Measurements from ENCODE around the gene UBA7.
"Not testable (repeated sequence)": the region's sequence is repeated elsewhere in the genome, so short reads cannot be mapped to it uniquely, and the experiment has no call there.

The UBA7 gene

GRCh38 chr3:49804141-49805041 lies 9.4 kb downstream of the UBA7 start:
- no peak for DNase-seq

GRCh38 chr3:49803465-49804140 lies 10.2 kb downstream of the UBA7 start:
- DNase-seq: no peak

- DNase-seq: peak; percentile 59 to 75
Measured at GRCh38 chr3:49802719-49803464, 10.9 kb downstream of the UBA7 start, which contains the start of gene INKA1. Gene INKA1 (plus strand): TSS chr3:49803261. CDS start chr3:49803393, 132 bp downstream.

- DNase-seq: no peak
Measured at GRCh38 chr3:49801160-49801559, 12.6 kb downstream of the UBA7 start.

- no peak for DNase-seq
Measured at GRCh38 chr3:49799761-49800160, 14.0 kb downstream of the UBA7 start, which contains the start of gene CDHR4. Gene CDHR4 (minus strand): TSS chr3:49799873. CDS start chr3:49799812, 61 bp downstream.

GRCh38 chr3:49799105-49799504 lies 14.6 kb downstream of the UBA7 start:
- DNase-seq: no peak

GRCh38 chr3:49794926-49795905 lies 18.5 kb downstream of the UBA7 start:
- no peak for DNase-seq

- no peak for DNase-seq
Measured at GRCh38 chr3:49794431-49794830, 19.3 kb downstream of the UBA7 start.

- no peak for DNase-seq
Measured at GRCh38 chr3:49793486-49794085, 20.2 kb downstream of the UBA7 start.

- no peak for DNase-seq
Measured at GRCh38 chr3:49792371-49793150, 21.2 kb downstream of the UBA7 start.

- no peak for DNase-seq
Measured at GRCh38 chr3:49791571-49791970, 22.2 kb downstream of the UBA7 start.

GRCh38 chr3:49790626-49791411 lies 22.9 kb downstream of the UBA7 start:
- DNase-seq: no peak

- DNase-seq: no peak
Measured at GRCh38 chr3:49788056-49788455, 25.7 kb downstream of the UBA7 start.

GRCh38 chr3:49787536-49787935 lies 26.2 kb downstream of the UBA7 start:
- DNase-seq: no peak

- no peak for DNase-seq
Measured at GRCh38 chr3:49787182-49787464, 26.6 kb downstream of the UBA7 start.

- peak; percentile 96 to 98 for DNase-seq
Measured at GRCh38 chr3:49786357-49787181, 27.2 kb downstream of the UBA7 start, which contains the start of gene IP6K1. Gene IP6K1 (minus strand): TSS chr3:49786542. CDS start chr3:49748040, 38,502 bp downstream.

- no peak for DNase-seq
Measured at GRCh38 chr3:49785565-49786356, 28.0 kb downstream of the UBA7 start.

GRCh38 chr3:49782277-49782676 lies 31.5 kb downstream of the UBA7 start:
- DNase-seq: not testable (repeated sequence)
